HepG2 (cell line): Measurements from ENCODE around the gene TSPYL4. TPM values are rescaled to one million over a fixed set of nuclear protein-coding genes. Genes with fewer than 3 reads are reported as not detected.

Source experiments
- HMG20A ChIP-seq: IDR thresholded peaks from 2 replicates; pipeline ENCODE4 v1.6.1; 2016; ENCODE audit warnings: borderline replicate concordance
- IRF9 ChIP-seq: sonication (generic); formaldehyde crosslinking; IDR thresholded peaks from 2 replicates; pipeline ENCODE4 v1.8.0; 2022; ENCODE audit warnings: missing genetic modification reagents, mild to moderate bottlenecking, borderline replicate concordance
- KDM4B ChIP-seq: sonication (generic); formaldehyde crosslinking; IDR thresholded peaks from 2 replicates; pipeline ENCODE4 v1.4.0; 2020; ENCODE audit warnings: missing genetic modification reagents
- NFATC3 ChIP-seq: sonication (generic); formaldehyde crosslinking; IDR thresholded peaks from 2 replicates; pipeline ENCODE4 v1.5.1; 2020; ENCODE audit warnings: mild to moderate bottlenecking, missing genetic modification reagents
- PAX8 ChIP-seq: sonication (generic); formaldehyde crosslinking; IDR thresholded peaks from 2 replicates; pipeline ENCODE4 v1.8.0; 2022; ENCODE audit warnings: mild to moderate bottlenecking, missing genetic modification reagents, borderline replicate concordance
- POLR2AphosphoS2 ChIP-seq: IDR thresholded peaks from 2 replicates; pipeline ENCODE4 v1.6.1; 2011; ENCODE audit warnings: low read depth, low read length, improper control_type of control experiment
- SOX6 ChIP-seq, 2 experiments: fragments of 450-650 bp in 1 of 2; sonication (generic) in 1 of 2; formaldehyde crosslinking in 1 of 2; IDR thresholded peaks; 2 replicates each; pipeline versions ENCODE4 v1.4.0 to v1.6.1; 2017 to 2020; ENCODE audit warnings: antibody characterized with exemption in 1 of 2, mild to moderate bottlenecking in 1 of 2, missing genetic modification reagents in 1 of 2
- THAP8 ChIP-seq: sonication (generic); formaldehyde crosslinking; IDR thresholded peaks from 2 replicates; pipeline ENCODE4 v1.5.1; 2020; ENCODE audit warnings: missing genetic modification reagents, mild to moderate bottlenecking, borderline replicate concordance
- U2AF2 ChIP-seq: fragments of 200-400 bp; formaldehyde crosslinking; IDR thresholded peaks from 2 replicates; pipeline ENCODE4 v1.6.1; 2017; ENCODE audit warnings: low read depth, mild to moderate bottlenecking, low read length
- XBP1 ChIP-seq: sonication (generic); formaldehyde crosslinking; IDR thresholded peaks from 2 replicates; pipeline ENCODE4 v1.5.0; 2020; ENCODE audit warnings: missing genetic modification reagents
- ZBTB44 ChIP-seq: sonication (generic); formaldehyde crosslinking; IDR thresholded peaks from 2 replicates; pipeline ENCODE4 v1.4.0; 2020; ENCODE audit warnings: missing genetic modification reagents
- ZNF142 ChIP-seq: sonication (generic); formaldehyde crosslinking; IDR thresholded peaks from 2 replicates; pipeline ENCODE4 v1.4.0; 2020; ENCODE audit warnings: missing genetic modification reagents
- ZNF253 ChIP-seq: sonication (generic); formaldehyde crosslinking; IDR thresholded peaks from 2 replicates; pipeline ENCODE4 v1.8.0; 2022; ENCODE audit warnings: mild to moderate bottlenecking, missing genetic modification reagents, borderline replicate concordance
- ZNF274 ChIP-seq: sonication (generic); formaldehyde crosslinking; IDR thresholded peaks from 2 replicates; pipeline ENCODE4 v1.5.1; 2020; ENCODE audit warnings: mild to moderate bottlenecking, missing genetic modification reagents
- ZNF703 ChIP-seq: sonication (generic); formaldehyde crosslinking; IDR thresholded peaks from 2 replicates; pipeline ENCODE4 v1.5.1; 2020; ENCODE audit warnings: missing genetic modification reagents, mild to moderate bottlenecking, moderate library complexity, borderline replicate concordance
- ZNF704 ChIP-seq: sonication (generic); formaldehyde crosslinking; IDR thresholded peaks from 2 replicates; pipeline ENCODE4 v1.8.1; 2023; ENCODE audit warnings: mild to moderate bottlenecking, inconsistent platforms, moderate library complexity, missing genetic modification reagents, borderline replicate concordance
- ZNF720 ChIP-seq: sonication (generic); formaldehyde crosslinking; IDR thresholded peaks from 2 replicates; pipeline ENCODE4 v1.4.0; 2020; ENCODE audit warnings: missing genetic modification reagents
- polyA plus RNA-seq, 8 experiments: library from polyadenylated mRNA; depleted of rRNA in 3 of 8; stranded (reverse) in 7 of 8; unstranded in 1 of 8; fragments of >200 nt; fragmentation: Illumina TruSeq in 4 of 8; extraction: Trizol in 4 of 8; gene quantifications; 2 replicates each; pipeline versions ENCODE4 v1.2.1 to v1.2.3, GENCODE V29; 2011 to 2016; ENCODE audit warnings: low read depth in 4 of 8, missing spikeins in 1 of 8, mixed read lengths in 1 of 8; ENCODE audit not compliant: insufficient read depth in 1 of 8
- total RNA-seq, 5 experiments: library from RNA; depleted of rRNA; stranded (reverse); fragments of >200 nt; fragmentation: Illumina TruSeq; extraction: Trizol; gene quantifications; 2 replicates each; pipeline ENCODE4 v1.2.3, GENCODE V29; 2016; ENCODE audit warnings: low read depth in 1 of 5

TSPYL4 gene
- total and polyA plus RNA-seq, 2 of the 13 experiments (the other 11 are each of a cell fraction or from before 2014, with no cell fraction given) = 18.0 to 19.7 TPM

DNA sequence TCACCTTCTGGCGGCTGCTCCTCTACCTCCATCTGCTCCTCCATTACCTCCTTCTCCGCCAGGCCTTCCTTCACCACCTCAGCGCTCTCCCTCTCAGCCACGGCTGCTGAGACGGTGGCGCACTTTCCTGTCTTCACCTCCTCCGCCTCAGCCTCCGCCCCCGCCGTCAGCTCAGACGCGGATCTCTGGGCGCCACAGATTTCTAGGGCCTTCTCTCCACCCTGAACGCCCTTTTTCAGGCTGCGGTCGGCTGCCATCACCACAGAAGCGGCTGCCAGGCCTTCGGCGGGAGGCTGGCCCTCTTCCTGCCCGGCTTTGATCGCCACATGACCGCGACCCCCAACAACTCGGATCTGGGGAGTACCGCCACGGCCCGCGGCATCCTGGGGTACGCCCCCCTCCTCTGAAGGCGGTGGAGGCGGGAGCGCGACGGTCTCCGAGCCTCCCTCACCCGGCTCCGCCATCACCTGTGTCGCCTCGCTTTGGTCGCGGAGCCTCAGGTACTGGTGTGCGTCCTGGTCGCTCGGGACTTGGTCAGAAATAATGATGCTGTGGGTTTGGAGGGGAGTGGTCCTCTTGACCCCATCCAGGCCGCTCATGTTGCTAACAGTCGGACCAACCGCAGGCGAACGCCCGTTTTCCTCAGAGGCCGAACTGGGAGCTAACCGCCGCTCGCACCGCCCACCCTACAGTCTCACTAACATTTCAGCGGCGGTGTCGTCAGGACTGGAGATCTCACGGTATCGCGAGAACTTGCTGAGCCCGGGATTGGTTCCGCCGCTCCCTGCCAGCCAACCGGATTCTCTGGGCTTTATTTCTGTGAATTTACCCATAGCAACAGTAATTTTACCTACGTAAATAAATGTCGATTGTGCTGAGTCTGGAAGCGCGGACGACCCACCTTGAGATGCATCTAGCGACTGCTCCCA is 25.6 kb upstream of the TSPYL4 start, which contains the start of gene TSPYL1 (continued):
- peak; percentile 67; the same call in 1 of the 2 replicates for TF ChIP-seq ZNF703
- peak; percentile 89; the same call in 1 of the 2 replicates for TF ChIP-seq PAX8 (CRISPR knock-in tag)
- TF ChIP-seq XBP1 = no peak; the same call in 1 of the 2 replicates
- TF ChIP-seq NFATC3 (CRISPR knock-in tag) = no peak
- peak; percentile 86 for TF ChIP-seq ZNF253
- TF ChIP-seq THAP8 (CRISPR knock-in tag) = no peak
- no peak for TF ChIP-seq KDM4B (CRISPR knock-in tag)
- TF ChIP-seq ZNF142 = peak; percentile 71; the same call in 1 of the 2 replicates
- TF ChIP-seq ZNF704 (CRISPR knock-in tag) = peak; percentile 82; the same call in 1 of the 2 replicates
- TF ChIP-seq ZNF720 (CRISPR knock-in tag) = no peak
- TF ChIP-seq ZBTB44 (CRISPR knock-in tag) = no peak
- no peak for TF ChIP-seq HMG20A (CRISPR knock-in tag)
- peak; percentile 93; the same call in 1 of the 2 replicates for TF ChIP-seq IRF9 (CRISPR knock-in tag)
- peak; percentile 56; the same call in 1 of the 2 replicates for TF ChIP-seq POLR2AphosphoS2
- TF ChIP-seq ZNF274 (CRISPR knock-in tag) = peak; percentile 78; the same call in 1 of the 2 replicates
- no peak for TF ChIP-seq U2AF2
- TF ChIP-seq SOX6 (IDR thresholded peaks at IDR 0.05) = no peak
- TF ChIP-seq SOX6 (CRISPR knock-in tag; IDR thresholded peaks at IDR 0.05) = peak; percentile 63
